CD4-positive, alpha-beta T cell treated with Interleukin-15 for 1 hour (primary cell): ENCODE measurements around the gene GNA15.
"Not testable (repeated sequence)": the region's sequence is repeated elsewhere in the genome, so short reads cannot be mapped to it uniquely, and the experiment has no call there.

Experiments
- DNase-seq: peaks from one replicate; pipeline ENCODE4 v3.0.0-alpha.2; 2020

The GNA15 gene

GRCh38 chr19:3176715-3177501 is 41.1 kb downstream of the GNA15 start:
- peak; percentile 76 for DNase-seq

GRCh38 chr19:3178377-3178972 is 42.6 kb downstream of the GNA15 start, which contains the start of gene S1PR4:
Gene S1PR4 (plus strand): TSS chr19:3178769. CDS start chr19:3178793, 24 bp downstream.
- peak; percentile 79 for DNase-seq

- DNase-seq, result no peak
These were observed 43.3 kb downstream of the GNA15 start for GRCh38 chr19:3178973-3179738.

DNA sequence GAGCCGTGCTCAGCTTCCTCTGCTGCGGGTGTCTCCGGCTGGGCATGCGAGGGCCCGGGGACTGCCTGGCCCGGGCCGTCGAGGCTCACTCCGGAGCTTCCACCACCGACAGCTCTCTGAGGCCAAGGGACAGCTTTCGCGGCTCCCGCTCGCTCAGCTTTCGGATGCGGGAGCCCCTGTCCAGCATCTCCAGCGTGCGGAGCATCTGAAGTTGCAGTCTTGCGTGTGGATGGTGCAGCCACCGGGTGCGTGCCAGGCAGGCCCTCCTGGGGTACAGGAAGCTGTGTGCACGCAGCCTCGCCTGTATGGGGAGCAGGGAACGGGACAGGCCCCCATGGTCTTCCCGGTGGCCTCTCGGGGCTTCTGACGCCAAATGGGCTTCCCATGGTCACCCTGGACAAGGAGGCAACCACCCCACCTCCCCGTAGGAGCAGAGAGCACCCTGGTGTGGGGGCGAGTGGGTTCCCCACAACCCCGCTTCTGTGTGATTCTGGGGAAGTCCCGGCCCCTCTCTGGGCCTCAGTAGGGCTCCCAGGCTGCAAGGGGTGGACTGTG is 44.0 kb downstream of the GNA15 start:
- no peak for DNase-seq

DNA sequence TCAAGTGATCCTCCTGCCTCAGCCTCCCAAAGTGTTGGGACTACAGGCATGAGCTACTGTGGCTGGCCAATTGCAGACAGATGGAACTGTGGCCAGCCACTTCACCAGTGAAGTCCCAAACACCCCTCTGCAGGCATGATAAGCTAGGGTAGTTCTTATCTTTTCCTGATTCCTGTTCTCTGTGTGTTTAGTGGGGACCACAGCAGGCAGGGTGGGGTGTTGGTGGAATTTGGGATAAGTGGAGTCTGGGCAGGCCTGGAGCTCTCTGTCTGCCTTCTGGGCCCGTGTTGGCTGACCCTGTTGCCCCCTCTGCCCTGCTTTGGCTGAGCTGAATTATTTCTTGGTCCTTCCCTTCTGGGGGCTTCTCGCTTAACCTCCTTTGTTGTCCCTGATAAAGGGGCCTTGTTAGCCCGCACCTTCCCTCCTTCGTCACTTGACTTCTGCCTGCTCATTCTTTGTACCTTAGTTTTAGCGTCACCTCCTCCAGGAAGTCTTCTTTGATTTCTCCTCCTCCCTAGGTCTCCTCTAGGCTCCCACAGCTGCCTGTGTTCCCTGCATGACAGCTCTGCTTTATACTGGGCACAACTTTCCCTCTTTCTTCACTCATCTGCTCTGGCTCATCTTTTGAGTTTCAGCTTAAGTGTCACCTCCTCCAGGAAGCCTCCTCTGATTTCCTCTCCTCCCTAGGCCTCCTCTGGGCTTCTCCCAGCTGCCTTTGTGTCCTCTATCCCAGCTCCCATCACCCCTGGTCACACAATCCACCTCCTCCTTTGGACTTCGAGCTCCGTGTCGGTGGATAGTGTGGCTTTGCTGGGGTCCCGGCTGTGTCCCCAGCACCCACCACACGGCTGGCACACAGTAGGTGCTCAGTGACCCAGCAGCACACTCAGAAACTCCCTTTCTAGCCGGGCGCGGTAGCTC is 48.1 kb downstream of the GNA15 start:
- DNase-seq, result no peak

DNA sequence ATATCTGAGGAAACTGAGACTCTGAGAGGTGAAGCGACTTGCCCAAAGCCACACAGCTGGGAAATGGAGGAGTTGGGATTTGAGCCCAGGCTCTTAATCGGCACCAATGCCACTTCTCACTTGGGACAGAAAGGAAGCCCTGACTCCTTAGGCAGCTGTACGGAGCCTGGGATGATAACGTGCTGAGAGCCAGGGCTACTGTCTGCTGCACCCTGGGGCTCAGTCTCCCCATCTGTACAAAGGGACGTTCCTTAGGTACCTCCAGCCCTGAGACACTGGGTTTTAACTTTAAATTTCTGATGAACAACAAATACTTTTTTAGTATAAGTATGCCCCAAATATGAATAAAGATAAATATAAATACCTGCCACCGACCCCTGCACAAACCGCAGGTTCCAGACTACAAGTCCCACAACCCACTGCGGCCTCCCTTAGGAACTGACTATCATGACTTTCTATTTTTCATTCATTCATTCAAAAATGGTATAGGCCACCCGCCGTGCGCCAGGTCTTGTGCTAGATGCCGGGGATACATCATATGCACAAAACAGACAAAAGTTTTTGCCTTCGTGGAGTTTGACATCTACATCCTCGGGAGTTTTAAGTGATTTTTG is 49.1 kb downstream of the GNA15 start:
- no peak for DNase-seq

- peak; percentile 92 for DNase-seq
These were observed 49.8 kb downstream of the GNA15 start, which contains the start of gene NCLN for GRCh38 chr19:3185461-3186159. Gene NCLN (plus strand): TSS chr19:3185930. CDS start chr19:3186031, 101 bp downstream.

- no peak for DNase-seq
These were observed 50.4 kb downstream of the GNA15 start for GRCh38 chr19:3186160-3186688.

- no peak for DNase-seq
These were observed 51.2 kb downstream of the GNA15 start for GRCh38 chr19:3186891-3187661.

DNA sequence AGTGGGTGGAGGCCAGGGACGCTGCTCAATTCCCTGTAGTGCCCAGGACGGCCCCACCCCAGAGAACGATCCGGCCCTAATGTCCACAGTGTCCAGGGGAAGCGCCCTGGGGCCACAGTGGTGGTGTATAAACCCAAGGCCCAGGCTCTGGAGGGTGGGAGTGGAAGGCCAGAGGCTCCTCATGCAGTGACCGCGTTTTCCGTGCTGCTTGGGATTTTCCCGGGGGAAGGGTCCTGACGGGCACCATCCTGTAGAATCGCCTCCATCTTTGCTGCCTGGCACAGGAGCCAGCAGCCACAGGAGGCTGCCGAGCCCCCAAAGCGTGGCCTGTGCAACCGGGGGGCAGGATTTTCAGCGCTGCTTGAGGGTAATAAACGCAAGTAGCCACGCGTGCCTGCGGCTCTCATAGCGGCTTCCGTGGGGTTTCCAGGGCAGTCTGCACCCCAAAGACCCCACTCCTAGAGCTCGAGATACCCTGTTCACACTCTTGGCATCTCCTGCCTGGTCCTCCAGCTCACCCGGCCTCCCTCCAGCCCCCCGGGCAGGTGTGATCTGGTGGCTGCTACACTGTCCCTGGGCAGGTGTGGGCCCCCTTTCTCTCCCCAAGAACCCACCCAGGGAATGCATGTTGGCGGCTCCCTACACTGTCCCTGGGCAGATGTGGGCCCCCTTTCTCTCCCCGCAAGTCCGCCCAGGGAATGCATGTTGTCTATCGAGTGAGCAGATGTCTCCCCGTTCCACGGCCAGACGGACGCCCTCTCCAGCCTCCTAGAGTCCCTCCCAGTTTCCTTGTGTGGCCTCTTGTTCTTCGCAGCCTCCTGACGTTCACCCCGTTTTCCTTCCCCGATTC is 52.1 kb downstream of the GNA15 start:
- DNase-seq, result no peak

GRCh38 chr19:3188627-3189596 is 53.1 kb downstream of the GNA15 start:
- no peak for DNase-seq

DNA sequence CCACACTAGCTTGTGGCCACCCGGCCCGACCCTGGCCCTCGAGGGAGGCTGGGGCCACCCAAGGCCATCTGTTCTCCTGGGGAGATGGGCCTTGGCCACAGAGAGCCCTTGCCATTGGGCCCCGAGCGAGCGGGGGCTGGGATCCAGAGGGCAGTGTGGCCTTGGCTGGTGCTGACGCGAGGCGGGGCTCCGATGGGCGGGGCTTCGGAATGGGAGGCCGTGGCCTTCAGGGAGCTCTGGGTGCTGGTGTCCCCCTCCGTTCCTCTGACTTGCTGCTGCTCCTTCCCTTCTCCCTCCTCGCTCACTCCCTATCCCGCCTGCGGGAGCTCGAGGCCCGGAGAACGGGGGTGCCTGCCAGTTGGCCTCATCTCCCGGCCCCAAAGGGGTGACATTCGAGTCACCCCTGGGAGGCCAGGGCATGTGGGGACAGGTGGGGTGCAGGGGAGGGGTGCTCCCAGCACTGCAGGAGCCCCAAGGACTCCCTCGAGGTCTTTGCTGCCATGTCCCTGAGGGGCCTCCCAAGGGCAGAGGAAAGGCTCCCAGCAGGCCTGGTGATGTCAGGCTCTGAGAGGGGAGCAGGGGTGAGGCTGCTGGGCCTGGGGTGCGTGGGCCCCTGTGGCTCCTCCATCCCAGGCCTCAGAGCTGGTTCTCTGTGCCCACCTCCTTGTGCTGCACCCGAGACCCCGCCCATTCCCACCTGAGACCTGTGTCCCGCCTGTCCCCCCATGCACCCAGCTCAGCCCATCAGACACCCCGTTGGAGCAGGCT is 54.1 kb downstream of the GNA15 start:
- no peak for DNase-seq

DNA sequence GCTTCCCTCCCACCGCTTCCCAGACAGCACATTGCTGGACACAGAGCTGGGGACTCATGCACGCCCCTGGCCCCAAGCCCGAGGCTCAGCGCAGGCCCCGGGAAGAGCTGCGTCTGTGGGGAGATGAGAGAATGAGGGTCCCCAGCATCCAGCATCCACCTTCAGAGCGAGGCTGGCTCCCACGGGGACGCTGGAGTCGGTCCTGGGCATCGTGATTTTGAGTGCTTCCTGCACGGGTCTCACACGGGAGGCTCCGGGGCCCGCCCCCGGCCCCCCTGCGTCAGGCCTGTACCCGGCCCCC is 54.6 kb downstream of the GNA15 start:
- DNase-seq, result no peak

- DNase-seq, result no peak
These were observed 55.3 kb downstream of the GNA15 start for GRCh38 chr19:3190921-3191805.

DNA sequence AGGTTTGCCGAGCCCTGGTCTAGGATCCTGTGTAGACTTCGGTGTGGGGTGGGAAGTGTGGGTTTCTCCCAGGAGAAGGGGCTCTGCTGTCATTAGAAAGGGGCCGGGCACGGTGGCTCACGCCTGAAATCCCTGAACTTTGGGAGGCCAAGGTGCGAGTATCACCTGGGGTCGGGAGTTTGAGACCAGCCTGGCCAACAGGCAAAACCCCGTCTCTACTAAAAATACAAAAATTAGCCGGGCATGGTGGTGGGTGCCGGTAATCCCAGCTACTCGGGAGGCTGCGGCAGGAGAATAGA is 55.9 kb downstream of the GNA15 start:
- DNase-seq, result not testable (repeated sequence)

- no peak for DNase-seq
These were observed 56.4 kb downstream of the GNA15 start for GRCh38 chr19:3192228-3192635.
